A549 (cell line): ENCODE measurements around the gene TXNL4A. TPM values are rescaled to one million over a fixed set of nuclear protein-coding genes. Genes with fewer than 3 reads are reported as not detected.

Experiments used
- ATAC-seq, 2 experiments: fragments of 200-7000 bp in 1 of 2; fragments of >200 bp in 1 of 2; cut with Nextera tagmentation in 1 of 2; cut with Tn5 transposase in 1 of 2; 3 replicates each; pipeline versions ENCODE4 v1.8.0 to v1.9.1; 2018 to 2020; ENCODE audit warnings: mild to moderate bottlenecking in 1 of 2, moderate library complexity in 1 of 2
- CTCF ChIA-PET: fragments of 300-600 bp; sonication (Branson Sonifier 250); formaldehyde crosslinking; extraction: SDS; loops from one replicate; lab custom pipeline; 2021; ENCODE audit warnings: antibody characterized with exemption, inconsistent platforms; lab: Yijun Ruan, JAX
- POLR2A ChIA-PET: fragments of 350-600 bp; formaldehyde crosslinking; extraction: SDS; loops from one replicate; lab custom pipeline; 2021; ENCODE audit warnings: antibody characterized with exemption, inconsistent platforms; lab: Yijun Ruan, JAX
- DNase-seq, 2 experiments: peaks; one replicate each; pipeline versions ENCODE4 v3.0.0 to v3.0.0-alpha.2; 2011 to 2016; ENCODE audit warnings: low read depth in 1 of 2, low spot score in 1 of 2
- FAIRE-seq: peaks from 2 replicates; lab custom pipeline; 2011; peaks lifted over from hg19 to GRCh38; lab: Jason Lieb, UNC
- H3K27ac ChIP-seq, 2 experiments: fragments of >200 bp; sonication (Bioruptor Twin); formaldehyde crosslinking; 3 replicates each; pipeline ENCODE4 v1.5.1; 2016 to 2017
- H3K4me1 ChIP-seq: fragments of >200 bp; sonication (Bioruptor Twin); formaldehyde crosslinking; 3 replicates; pipeline ENCODE4 v1.6.1; 2016
- H3K4me2 ChIP-seq: fragments of >200 bp; sonication (Bioruptor Twin); formaldehyde crosslinking; 3 replicates; pipeline ENCODE4 v1.6.1; 2016
- H3K4me3 ChIP-seq: fragments of >200 bp; sonication (Bioruptor Twin); formaldehyde crosslinking; 3 replicates; pipeline ENCODE4 v1.5.1; 2016
- H3K9me3 ChIP-seq: fragments of >200 bp; sonication (Bioruptor Twin); formaldehyde crosslinking; 3 replicates; pipeline ENCODE4 v1.6.1; 2016
- BHLHE40 ChIP-seq: IDR thresholded peaks from 2 replicates; pipeline ENCODE4 v1.6.1; 2012; ENCODE audit warnings: low read depth, low read length, inconsistent platforms
- CEBPB ChIP-seq, 2 experiments: fragments of >200 bp in 1 of 2; sonication (Bioruptor Twin) in 1 of 2; formaldehyde crosslinking in 1 of 2; IDR thresholded peaks; 2 replicates each; pipeline ENCODE4 v1.6.1; 2012 to 2016
- CHD4 ChIP-seq: fragments of 200-600 bp; sonication (generic); IDR thresholded peaks from 2 replicates; pipeline ENCODE4 v1.6.1; 2016; ENCODE audit warnings: antibody characterized with exemption, mild to moderate bottlenecking, borderline replicate concordance
- EHMT2 ChIP-seq: fragments of 200-600 bp; sonication (generic); IDR thresholded peaks from 2 replicates; pipeline ENCODE4 v1.6.1; 2016; ENCODE audit warnings: antibody characterized with exemption, low read depth, mild to moderate bottlenecking, moderate library complexity
- EP300 ChIP-seq, 2 experiments: fragments of >200 bp; sonication (Bioruptor Twin); formaldehyde crosslinking; IDR thresholded peaks; 2 replicates in 1 of 2; 3 replicates in 1 of 2; pipeline ENCODE4 v1.6.1; 2016 to 2017
- FOSL2 ChIP-seq, 2 experiments: fragments of 450-650 bp in 1 of 2; fragments of >200 bp in 1 of 2; sonication (Bioruptor Twin) in 1 of 2; formaldehyde crosslinking; IDR thresholded peaks; 2 replicates each; pipeline versions ENCODE4 v1.5.0 to v1.6.1; 2016 to 2020; ENCODE audit warnings: mild to moderate bottlenecking in 1 of 2, moderate library complexity in 1 of 2
- GATA3 ChIP-seq: IDR thresholded peaks from 2 replicates; pipeline ENCODE4 v1.6.1; 2012; ENCODE audit warnings: borderline replicate concordance
- HES2 ChIP-seq: fragments of >200 bp; sonication (Bioruptor Twin); formaldehyde crosslinking; IDR thresholded peaks from 2 replicates; pipeline ENCODE4 v1.6.1; 2016
- HEYL ChIP-seq: fragments of 250-450 bp; sonication (Bioruptor Pico); IDR thresholded peaks from 2 replicates; pipeline ENCODE4 v1.8.0; 2021; ENCODE audit warnings: mild to moderate bottlenecking, moderate library complexity
- HOXA7 ChIP-seq: fragments of 250-450 bp; sonication (Bioruptor Pico); IDR thresholded peaks from 2 replicates; pipeline ENCODE4 v1.5.0; 2020; ENCODE audit warnings: mild to moderate bottlenecking, moderate library complexity
- MAX ChIP-seq: IDR thresholded peaks from 2 replicates; pipeline ENCODE4 v1.6.1; 2012
- MAZ ChIP-seq: fragments of 150-350 bp; IDR thresholded peaks from 2 replicates; pipeline ENCODE4 v1.6.1; 2014; ENCODE audit warnings: antibody characterized with exemption, low read depth, low read length, borderline replicate concordance
- WGBS: methylation state at CpG from one replicate; pipeline ENCODE4 v1.1.6; 2017; ENCODE audit errors: missing lambda C conversion rate; 5-methylcytosine and 5-hydroxymethylcytosine counted together
- polyA plus RNA-seq, 4 experiments: library from polyadenylated mRNA; depleted of rRNA in 3 of 4; stranded (reverse); fragments of >200 nt; fragmentation: RNase III in 1 of 4; extraction: RNeasy Plus Mini Kit Qiagen cat#74134 plus additional on column Dnase treatment in 1 of 4; gene quantifications; 2 replicates in 3 of 4; 3 replicates in 1 of 4; pipeline ENCODE4 v1.2.3, GENCODE V29; 2011 to 2017
- TF ChIP-seq, protein P1 (sequence below): IDR thresholded peaks from 2 replicates; pipeline ENCODE4 v1.6.1; 2012; ENCODE audit warnings: low read depth, borderline replicate concordance
- TF ChIP-seq, protein P2 (sequence below): fragments of >200 bp; sonication (Bioruptor Twin); formaldehyde crosslinking; IDR thresholded peaks from 3 replicates; pipeline ENCODE4 v1.5.1; 2016

TXNL4A gene
- polyA plus RNA-seq, 2 of the 4 experiments (the other 2 are of a cell fraction), result 99.6 to 139 TPM

DNA sequence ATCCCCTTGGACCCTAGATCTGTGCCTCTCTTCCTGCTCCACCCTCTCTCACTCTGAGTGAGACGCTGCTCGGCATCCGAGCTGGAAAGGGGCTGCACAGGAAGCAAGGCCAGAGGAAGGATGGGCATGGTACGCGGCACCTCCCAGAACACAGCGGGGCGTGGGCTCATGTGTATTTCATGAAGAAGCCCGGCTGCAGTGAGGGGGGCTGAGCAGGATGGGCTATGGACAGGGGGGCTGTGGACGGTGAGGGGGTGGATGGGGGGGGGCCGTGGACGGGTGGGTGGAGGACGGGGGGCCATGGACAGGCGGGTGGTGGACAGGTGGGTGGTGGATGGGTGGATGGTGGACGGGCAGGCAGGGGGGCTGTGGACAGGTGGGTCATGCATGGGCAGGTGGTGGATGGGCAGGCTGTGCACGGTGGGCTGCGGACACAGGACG, 65.4 kb downstream of the TXNL4A start (continued):
- TF ChIP-seq HES2 (no peak), CHD4 (no peak), CEBPB (IDR thresholded peaks at IDR 0.05) (no peak), FOSL2 (IDR thresholded peaks at IDR 0.05) (no peak), FOSL2 (CRISPR knock-in tag; IDR thresholded peaks at IDR 0.05) (no peak), EP300 (IDR thresholded peaks at IDR 0.05) (no peak)
- TF ChIP-seq, all 56 proteins: peak for 0

DNA sequence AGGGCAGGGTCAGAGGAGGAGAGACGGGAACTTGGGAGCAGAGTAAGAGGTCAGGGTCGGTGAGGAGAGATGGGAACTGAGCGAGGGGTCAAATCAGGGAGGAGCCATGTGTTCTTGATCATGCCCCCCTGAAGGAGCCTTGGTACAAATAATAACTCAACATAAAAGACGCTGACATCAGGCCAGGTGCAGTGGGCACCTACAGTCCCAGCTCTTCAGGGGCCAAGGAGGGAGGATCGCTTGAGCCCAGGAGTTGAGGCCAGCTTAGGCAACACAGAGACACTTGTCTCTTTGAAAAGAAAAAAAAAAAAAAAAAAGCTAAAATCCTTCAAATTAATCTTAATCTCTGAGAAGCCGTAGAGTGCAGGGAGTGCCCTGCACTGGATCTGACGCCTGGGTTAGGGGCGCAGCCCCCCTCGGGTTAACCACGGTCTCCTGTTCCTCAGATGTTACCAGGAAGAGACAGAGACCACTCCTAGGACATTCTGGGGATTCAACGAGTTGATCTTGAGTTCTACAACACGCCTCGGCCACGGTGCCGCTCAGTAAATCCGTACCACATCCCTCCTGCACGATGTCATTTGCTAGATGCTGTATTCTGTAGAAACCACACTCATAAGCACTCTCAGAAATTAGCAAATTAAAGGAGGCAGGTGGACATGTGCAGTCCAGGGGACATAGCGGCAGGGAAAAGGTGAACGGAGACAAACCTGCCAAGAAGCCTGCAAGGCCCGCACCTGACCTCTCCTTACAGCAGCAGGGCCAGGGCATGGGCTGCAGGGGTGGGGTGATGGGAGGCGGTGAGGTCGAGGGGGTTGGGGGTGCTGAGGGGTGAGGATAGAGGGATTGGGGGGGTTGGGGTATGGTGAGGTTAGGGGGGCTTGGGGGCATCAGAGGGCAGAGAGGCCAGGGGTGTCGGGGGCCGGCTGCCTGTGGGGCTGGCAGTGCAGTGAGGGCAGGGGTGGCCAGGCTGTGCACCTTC, 66.1 kb downstream of the TXNL4A start:
- DNase-seq (no peak), FAIRE-seq (no peak), ATAC-seq (no peak)
- no peaks in the 10 kb centered on the region for H3K9me3 ChIP-seq
- no peak for TF ChIP-seq GATA3
- no peak for TF ChIP-seq HEYL (CRISPR knock-in tag)
- TF ChIP-seq, protein P1, sequence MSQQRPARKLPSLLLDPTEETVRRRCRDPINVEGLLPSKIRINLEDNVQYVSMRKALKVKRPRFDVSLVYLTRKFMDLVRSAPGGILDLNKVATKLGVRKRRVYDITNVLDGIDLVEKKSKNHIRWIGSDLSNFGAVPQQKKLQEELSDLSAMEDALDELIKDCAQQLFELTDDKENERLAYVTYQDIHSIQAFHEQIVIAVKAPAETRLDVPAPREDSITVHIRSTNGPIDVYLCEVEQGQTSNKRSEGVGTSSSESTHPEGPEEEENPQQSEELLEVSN, result no peak
- TF ChIP-seq EP300 (IDR thresholded peaks at IDR 0.05), result no peak
- no peak for TF ChIP-seq MAX
- no peak for TF ChIP-seq EHMT2
- no peak for TF ChIP-seq HOXA7 (CRISPR knock-in tag)
- TF ChIP-seq BHLHE40, result no peak
- TF ChIP-seq, protein P2, sequence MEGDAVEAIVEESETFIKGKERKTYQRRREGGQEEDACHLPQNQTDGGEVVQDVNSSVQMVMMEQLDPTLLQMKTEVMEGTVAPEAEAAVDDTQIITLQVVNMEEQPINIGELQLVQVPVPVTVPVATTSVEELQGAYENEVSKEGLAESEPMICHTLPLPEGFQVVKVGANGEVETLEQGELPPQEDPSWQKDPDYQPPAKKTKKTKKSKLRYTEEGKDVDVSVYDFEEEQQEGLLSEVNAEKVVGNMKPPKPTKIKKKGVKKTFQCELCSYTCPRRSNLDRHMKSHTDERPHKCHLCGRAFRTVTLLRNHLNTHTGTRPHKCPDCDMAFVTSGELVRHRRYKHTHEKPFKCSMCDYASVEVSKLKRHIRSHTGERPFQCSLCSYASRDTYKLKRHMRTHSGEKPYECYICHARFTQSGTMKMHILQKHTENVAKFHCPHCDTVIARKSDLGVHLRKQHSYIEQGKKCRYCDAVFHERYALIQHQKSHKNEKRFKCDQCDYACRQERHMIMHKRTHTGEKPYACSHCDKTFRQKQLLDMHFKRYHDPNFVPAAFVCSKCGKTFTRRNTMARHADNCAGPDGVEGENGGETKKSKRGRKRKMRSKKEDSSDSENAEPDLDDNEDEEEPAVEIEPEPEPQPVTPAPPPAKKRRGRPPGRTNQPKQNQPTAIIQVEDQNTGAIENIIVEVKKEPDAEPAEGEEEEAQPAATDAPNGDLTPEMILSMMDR, result no peak
- TF ChIP-seq MAZ, result no peak
- no peak for TF ChIP-seq CHD4
- ChIA-PET CTCF (no interaction called here), POLR2A (no interaction called here)
- no peak overlapping the region for H3K4me2 ChIP-seq
- 88% methylated on average over 19 of the region's 24 CpGs for WGBS
- no peak overlapping the region for H3K4me3 ChIP-seq
- no peaks in the 10 kb centered on the region for H3K4me1 ChIP-seq
- H3K27ac ChIP-seq, result no peak overlapping the region

Other genes starting within 250 kb of the TXNL4A start
- gene KCNG2, start 190.6 kb downstream of the TXNL4A start, polyA plus RNA-seq (2011; rRNA removed), result not detected in 2 replicates
- gene KCNG2, start 190.6 kb downstream of the TXNL4A start, polyA plus RNA-seq (2017; fragmentation: RNase III; extraction: RNeasy Plus Mini Kit Qiagen cat#74134 plus additional on column Dnase treatment), result not detected in 3 replicates
- gene SLC66A2, start 36.9 kb downstream of the TXNL4A start, polyA plus RNA-seq (2011; rRNA removed), result 4.5 and 4.8 TPM in 2 replicates
- gene SLC66A2, start 36.9 kb downstream of the TXNL4A start, polyA plus RNA-seq (2017; fragmentation: RNase III; extraction: RNeasy Plus Mini Kit Qiagen cat#74134 plus additional on column Dnase treatment), result 9.5 to 11.5 TPM (median 10.1 TPM) in 3 replicates
- 16.1 and 19.1 TPM in 2 replicates for gene HSBP1L1, start 23.9 kb downstream of the TXNL4A start, polyA plus RNA-seq (2011; rRNA removed)
- 17.7 to 21.3 TPM (median 21.2 TPM) in 3 replicates for gene HSBP1L1, start 23.9 kb downstream of the TXNL4A start, polyA plus RNA-seq (2017; fragmentation: RNase III; extraction: RNeasy Plus Mini Kit Qiagen cat#74134 plus additional on column Dnase treatment)
- 38.6 and 43.6 TPM in 2 replicates for gene RBFA, start 45.9 kb upstream of the TXNL4A start, polyA plus RNA-seq (2011; rRNA removed)
- 34.2 to 34.4 TPM (median 34.3 TPM) in 3 replicates for gene RBFA, start 45.9 kb upstream of the TXNL4A start, polyA plus RNA-seq (2017; fragmentation: RNase III; extraction: RNeasy Plus Mini Kit Qiagen cat#74134 plus additional on column Dnase treatment)
- gene ADNP2, start 120.7 kb upstream of the TXNL4A start, polyA plus RNA-seq (2011; rRNA removed), result 9.8 and 14.8 TPM in 2 replicates
- gene ADNP2, start 120.7 kb upstream of the TXNL4A start, polyA plus RNA-seq (2017; fragmentation: RNase III; extraction: RNeasy Plus Mini Kit Qiagen cat#74134 plus additional on column Dnase treatment), result 9.9 to 11.2 TPM (median 10.8 TPM) in 3 replicates